PFSK-1 (cell line): Measurements from ENCODE around the gene PFKP.

ENCODE experiments used
- FOXP2 ChIP-seq: optimal IDR thresholded peaks from 2 replicates; pipeline ENCODE3; 2011; ENCODE audit warnings: borderline replicate concordance, control low read depth, inconsistent platforms; ENCODE audit not compliant: insufficient read depth; ENCODE audit errors: extremely low read length, extremely low read depth
- POLR2AphosphoS5 ChIP-seq: IDR thresholded peaks from 2 replicates; pipeline ENCODE4 v1.6.1; 2012; ENCODE audit warnings: low read depth, mild to moderate bottlenecking, control low read depth, low read length, moderate library complexity
- SIN3A ChIP-seq: IDR thresholded peaks from 2 replicates; pipeline ENCODE4 v1.6.1; 2012; ENCODE audit warnings: mild to moderate bottlenecking, low read length, moderate library complexity, borderline replicate concordance; ENCODE audit not compliant: insufficient read depth
- TAF1 ChIP-seq: IDR thresholded peaks from 2 replicates; pipeline ENCODE4 v1.6.1; 2012; ENCODE audit warnings: low read length, control low read depth, borderline replicate concordance; ENCODE audit not compliant: insufficient read depth
- TF ChIP-seq, protein P1 (sequence below), 2 experiments: IDR thresholded peaks; 2 replicates each; pipeline versions ENCODE4 v1.6.1 to v1.8.0; 2011 to 2012; ENCODE audit warnings: low read depth in 2 of 2, low read length in 2 of 2, control low read depth in 1 of 2, inconsistent platforms in 1 of 2, mild to moderate bottlenecking in 1 of 2, moderate library complexity in 1 of 2; ENCODE audit not compliant: insufficient read depth in 1 of 2

DNA sequence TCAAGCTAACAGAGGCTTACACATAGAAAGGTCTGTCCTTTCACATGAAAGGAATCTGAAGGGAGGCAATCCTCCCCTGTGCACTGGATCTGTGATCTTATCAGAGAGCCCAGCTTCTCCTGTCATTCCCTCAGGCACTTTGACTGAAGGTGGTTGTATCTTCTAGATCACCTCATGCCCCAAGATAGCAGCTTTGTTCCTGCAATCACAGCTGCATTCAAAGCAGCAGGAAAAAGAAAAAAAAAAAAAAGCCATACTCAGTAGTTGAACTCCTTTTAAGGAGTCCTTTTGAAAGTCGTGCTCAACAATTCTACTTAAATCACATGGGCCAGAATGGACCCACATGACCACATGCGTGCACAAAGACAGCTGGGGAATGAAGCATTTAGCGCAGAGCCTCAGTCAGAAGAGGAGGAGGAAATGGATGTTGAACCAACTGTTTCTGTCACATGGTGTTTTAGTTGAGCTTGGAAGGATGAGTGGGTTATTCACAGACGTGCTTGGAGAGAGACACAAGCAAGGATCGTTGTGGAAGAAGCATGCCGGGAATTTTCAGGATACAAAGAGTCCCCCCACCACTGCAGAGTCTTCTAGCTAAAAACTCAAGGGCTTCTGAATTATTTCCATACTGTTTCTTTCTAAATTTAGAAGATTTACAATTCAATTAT lies 13.0 kb upstream of the PFKP start:
- no peak for TF ChIP-seq TAF1
- TF ChIP-seq POLR2AphosphoS5, result no peak
- TF ChIP-seq, protein P1, sequence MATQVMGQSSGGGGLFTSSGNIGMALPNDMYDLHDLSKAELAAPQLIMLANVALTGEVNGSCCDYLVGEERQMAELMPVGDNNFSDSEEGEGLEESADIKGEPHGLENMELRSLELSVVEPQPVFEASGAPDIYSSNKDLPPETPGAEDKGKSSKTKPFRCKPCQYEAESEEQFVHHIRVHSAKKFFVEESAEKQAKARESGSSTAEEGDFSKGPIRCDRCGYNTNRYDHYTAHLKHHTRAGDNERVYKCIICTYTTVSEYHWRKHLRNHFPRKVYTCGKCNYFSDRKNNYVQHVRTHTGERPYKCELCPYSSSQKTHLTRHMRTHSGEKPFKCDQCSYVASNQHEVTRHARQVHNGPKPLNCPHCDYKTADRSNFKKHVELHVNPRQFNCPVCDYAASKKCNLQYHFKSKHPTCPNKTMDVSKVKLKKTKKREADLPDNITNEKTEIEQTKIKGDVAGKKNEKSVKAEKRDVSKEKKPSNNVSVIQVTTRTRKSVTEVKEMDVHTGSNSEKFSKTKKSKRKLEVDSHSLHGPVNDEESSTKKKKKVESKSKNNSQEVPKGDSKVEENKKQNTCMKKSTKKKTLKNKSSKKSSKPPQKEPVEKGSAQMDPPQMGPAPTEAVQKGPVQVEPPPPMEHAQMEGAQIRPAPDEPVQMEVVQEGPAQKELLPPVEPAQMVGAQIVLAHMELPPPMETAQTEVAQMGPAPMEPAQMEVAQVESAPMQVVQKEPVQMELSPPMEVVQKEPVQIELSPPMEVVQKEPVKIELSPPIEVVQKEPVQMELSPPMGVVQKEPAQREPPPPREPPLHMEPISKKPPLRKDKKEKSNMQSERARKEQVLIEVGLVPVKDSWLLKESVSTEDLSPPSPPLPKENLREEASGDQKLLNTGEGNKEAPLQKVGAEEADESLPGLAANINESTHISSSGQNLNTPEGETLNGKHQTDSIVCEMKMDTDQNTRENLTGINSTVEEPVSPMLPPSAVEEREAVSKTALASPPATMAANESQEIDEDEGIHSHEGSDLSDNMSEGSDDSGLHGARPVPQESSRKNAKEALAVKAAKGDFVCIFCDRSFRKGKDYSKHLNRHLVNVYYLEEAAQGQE (IDR thresholded peaks at IDR 0.05; ENCODE audit: insufficient read depth in 1 of 2, low read depth in 2 of 2, low read length in 2 of 2), result no peak
- no peak for TF ChIP-seq SIN3A
- TF ChIP-seq FOXP2, result no peak
